GM21619 (cell line): Measurements from ENCODE around the gene C2CD3.

Experiments
- ATAC-seq: cut with Tn5 transposase; IDR thresholded peaks from one replicate; pipeline ENCODE4 v1.9.1; 2021; ENCODE audit not compliant: unreplicated experiment

C2CD3 gene

GRCh38 chr11:73965764-73966121 lies 205.1 kb downstream of the C2CD3 start:
- no peak for ATAC-seq

- no peak for ATAC-seq
Measured at GRCh38 chr11:73965076-73965763, 205.6 kb downstream of the C2CD3 start.

- ATAC-seq = no peak
Measured at GRCh38 chr11:73963861-73964260, 206.9 kb downstream of the C2CD3 start.
